Mammary epithelial cell (primary cell): ENCODE data around the gene GFRA4.

Experiments used
- EZH2 ChIP-seq: IDR thresholded peaks from 2 replicates; pipeline ENCODE4 v1.6.1; 2012; ENCODE audit warnings: low read length, inconsistent platforms, borderline replicate concordance
- TF ChIP-seq, protein P1 (sequence below), 2 donors: IDR thresholded peaks in 1 of 2; conservative IDR thresholded peaks in 1 of 2; 2 replicates each; pipeline ENCODE4 v1.5.1; 2011 to 2012; ENCODE audit warnings: inconsistent platforms in 2 of 2, low read length in 2 of 2, mild to moderate bottlenecking in 2 of 2, control low read depth in 1 of 2, low read depth in 1 of 2; ENCODE audit not compliant: insufficient read depth in 1 of 2; ENCODE audit errors: extremely low read depth in 1 of 2

GRCh38 chr20:3663858-3664257 lies 659 bp upstream of the GFRA4 start:
- TF ChIP-seq, protein P1, sequence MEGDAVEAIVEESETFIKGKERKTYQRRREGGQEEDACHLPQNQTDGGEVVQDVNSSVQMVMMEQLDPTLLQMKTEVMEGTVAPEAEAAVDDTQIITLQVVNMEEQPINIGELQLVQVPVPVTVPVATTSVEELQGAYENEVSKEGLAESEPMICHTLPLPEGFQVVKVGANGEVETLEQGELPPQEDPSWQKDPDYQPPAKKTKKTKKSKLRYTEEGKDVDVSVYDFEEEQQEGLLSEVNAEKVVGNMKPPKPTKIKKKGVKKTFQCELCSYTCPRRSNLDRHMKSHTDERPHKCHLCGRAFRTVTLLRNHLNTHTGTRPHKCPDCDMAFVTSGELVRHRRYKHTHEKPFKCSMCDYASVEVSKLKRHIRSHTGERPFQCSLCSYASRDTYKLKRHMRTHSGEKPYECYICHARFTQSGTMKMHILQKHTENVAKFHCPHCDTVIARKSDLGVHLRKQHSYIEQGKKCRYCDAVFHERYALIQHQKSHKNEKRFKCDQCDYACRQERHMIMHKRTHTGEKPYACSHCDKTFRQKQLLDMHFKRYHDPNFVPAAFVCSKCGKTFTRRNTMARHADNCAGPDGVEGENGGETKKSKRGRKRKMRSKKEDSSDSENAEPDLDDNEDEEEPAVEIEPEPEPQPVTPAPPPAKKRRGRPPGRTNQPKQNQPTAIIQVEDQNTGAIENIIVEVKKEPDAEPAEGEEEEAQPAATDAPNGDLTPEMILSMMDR (conservative IDR thresholded peaks at IDR 0.05 in 1 of 2, IDR thresholded peaks at IDR 0.05 in 1 of 2; ENCODE audit: extremely low read depth in 1 of 2, insufficient read depth in 1 of 2, low read depth in 1 of 2, low read length in 2 of 2), result no peak
- no peak for TF ChIP-seq EZH2
